ACHN (cell line): ENCODE measurements around the gene NCMAP.
"Not testable (repeated sequence)": the region's sequence is repeated elsewhere in the genome, so short reads cannot be mapped to it uniquely, and the experiment has no call there.

Experiments used
- DNase-seq: peaks from one replicate; pipeline ENCODE4 v3.0.0-alpha.2; 2015
- in situ Hi-C: cut with HindIII; loops from 2 replicates; pipeline ENCODE4 v1.10.0; 2017; ENCODE audit warnings: low sequenced_read_pairs, low pct_ligation_motif_present, low pct_unique_long_range_greater_than_20kb

Gene NCMAP

DNA sequence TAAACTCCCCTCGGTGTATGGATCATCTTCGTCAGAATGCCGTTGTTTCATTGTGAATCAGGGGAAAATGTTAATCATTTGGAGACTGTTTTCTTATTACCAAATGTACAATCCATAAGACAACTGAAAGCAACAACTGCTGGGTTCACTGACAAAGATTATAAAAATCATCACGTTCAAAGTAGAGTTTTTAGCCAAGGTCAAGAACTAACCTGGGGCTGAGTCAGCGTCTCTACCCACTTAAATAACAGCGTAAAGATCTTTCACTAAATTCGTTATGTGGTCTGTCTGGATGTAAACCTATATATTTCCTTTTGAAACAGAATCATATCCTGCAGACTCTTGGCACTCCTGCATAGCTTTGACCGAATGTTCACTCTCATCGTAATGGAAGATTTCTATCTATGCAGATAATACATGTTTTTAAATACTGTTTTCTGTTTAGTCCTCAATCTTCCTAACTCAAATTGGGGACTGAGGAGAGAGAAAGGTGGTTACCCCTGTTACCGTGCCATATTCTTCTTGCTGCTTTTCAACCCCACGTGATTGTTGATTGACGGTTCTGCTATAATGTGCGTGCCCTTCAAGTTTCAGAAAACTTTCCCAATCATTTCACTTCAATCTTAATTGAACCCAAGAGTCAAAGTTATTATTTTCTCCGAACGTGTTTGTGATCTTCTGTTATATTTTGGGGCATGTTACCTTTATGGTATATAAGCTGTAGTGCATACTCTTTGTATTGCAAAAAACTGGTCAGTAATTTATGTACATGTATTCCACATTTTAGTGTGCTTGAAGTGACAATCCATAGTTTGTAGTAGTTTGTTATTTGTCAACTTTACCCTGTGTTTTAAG is 15.6 kb upstream of the NCMAP start:
- in situ Hi-C loops = no loop called here

GRCh38 chr1:24540906-24541710 is 14.8 kb upstream of the NCMAP start:
- peak; percentile 72 for DNase-seq
- in situ Hi-C loops = no loop called here

More for the DNA sequence above, 15.6 kb upstream of the NCMAP start:
- no peak for DNase-seq

DNA sequence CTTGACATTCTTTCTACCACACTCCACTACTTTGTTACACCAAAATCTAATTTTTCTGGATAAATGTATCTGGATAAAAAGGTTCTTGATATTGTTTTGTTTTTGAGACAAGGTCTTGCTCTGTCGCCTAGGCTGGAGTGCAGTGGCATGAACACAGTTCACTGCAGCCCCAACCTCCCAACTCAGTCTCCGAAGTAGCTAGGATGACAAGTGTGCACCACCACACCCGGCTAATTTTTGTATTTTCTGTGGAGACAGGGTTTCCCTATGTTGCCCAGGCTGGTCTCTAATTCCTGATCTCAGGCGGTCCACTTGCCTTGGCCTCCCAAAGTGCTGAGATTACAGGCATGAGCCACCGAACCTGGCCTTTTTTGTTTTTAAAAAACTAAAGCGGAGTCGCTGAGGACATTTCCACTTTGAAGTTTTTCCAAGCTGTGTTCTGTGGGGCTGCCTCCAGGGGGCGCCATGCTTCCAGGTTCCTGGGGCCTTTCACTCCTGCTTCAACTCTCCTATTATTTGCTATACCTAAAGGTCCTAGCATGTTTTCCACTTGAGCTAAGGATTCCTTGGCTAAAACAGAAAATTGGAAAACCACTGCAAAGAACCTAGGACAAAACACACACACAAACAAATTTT is 14.1 kb upstream of the NCMAP start:
- peak; percentile 10 for DNase-seq
- in situ Hi-C loops = no loop called here

- DNase-seq = peak; percentile 26
- in situ Hi-C loops = no loop called here
These were observed 11.6 kb upstream of the NCMAP start for GRCh38 chr1:24544239-24544638.

- in situ Hi-C loops = no loop called here
These were observed 10.2 kb upstream of the NCMAP start for GRCh38 chr1:24545662-24546061.

GRCh38 chr1:24547195-24547594 is 8.7 kb upstream of the NCMAP start:
- in situ Hi-C loops = no loop called here
- no peak for DNase-seq

More at GRCh38 chr1:24545662-24546061, 10.2 kb upstream of the NCMAP start:
- DNase-seq = no peak

GRCh38 chr1:24548070-24548469 is 7.8 kb upstream of the NCMAP start:
- in situ Hi-C loops = no loop called here
- DNase-seq = no peak

GRCh38 chr1:24549210-24549609 is 6.7 kb upstream of the NCMAP start:
- DNase-seq, in situ Hi-C loops: not testable (repeated sequence)

GRCh38 chr1:24551290-24551959 is 4.5 kb upstream of the NCMAP start:
- in situ Hi-C loops = no loop called here

GRCh38 chr1:24551960-24552571 is 3.8 kb upstream of the NCMAP start:
- DNase-seq = no peak
- in situ Hi-C loops = no loop called here

More at GRCh38 chr1:24551290-24551959, 4.5 kb upstream of the NCMAP start:
- no peak for DNase-seq

DNA sequence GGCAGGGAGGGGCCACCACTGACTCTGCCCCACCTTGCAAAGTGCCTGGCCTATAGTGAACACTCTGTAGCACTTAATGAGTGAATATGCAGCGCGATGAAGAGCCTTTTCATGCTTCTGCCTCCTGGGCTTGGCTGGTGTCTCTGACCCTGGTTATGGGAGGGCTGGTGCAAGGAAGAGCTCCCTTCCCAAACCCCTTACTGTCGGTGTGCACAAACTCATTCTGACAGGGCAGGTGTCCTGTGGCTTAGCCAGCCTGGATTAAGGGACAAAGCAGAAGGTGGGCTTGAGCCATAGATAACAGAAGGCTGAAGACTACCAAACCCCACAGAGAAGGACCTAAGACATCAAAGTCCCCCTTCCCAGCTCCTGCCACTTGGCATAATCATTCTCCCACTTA is 2.0 kb upstream of the NCMAP start:
- in situ Hi-C loops = no loop called here
- DNase-seq = no peak

DNA sequence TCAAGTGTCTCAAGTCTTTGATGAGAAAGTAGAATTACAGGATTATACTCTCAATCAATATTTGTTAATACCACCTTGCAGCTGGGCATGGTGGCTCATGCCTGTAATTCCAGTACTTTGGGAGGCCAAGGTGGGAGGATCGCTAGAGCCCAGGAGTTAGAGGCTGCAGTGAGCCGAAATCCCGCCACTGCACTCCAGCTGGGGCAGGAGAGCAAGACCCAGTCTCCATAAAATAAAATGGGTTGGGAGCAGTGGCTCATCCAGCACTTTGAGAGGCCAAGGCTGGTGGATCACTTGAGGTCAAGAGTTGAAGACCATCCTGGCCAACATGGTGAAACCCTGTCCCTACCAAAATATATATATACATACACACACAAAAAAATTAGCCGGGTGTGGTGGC is 1.2 kb upstream of the NCMAP start:
- DNase-seq = no peak
- in situ Hi-C loops = no loop called here

- in situ Hi-C loops = no loop called here
- DNase-seq = no peak
These were observed 518 bp downstream of the NCMAP start for GRCh38 chr1:24556414-24556795.

- in situ Hi-C loops = no loop called here
- DNase-seq = no peak
These were observed 1.3 kb downstream of the NCMAP start for GRCh38 chr1:24557220-24557619.

- in situ Hi-C loops = no loop called here
- no peak for DNase-seq
These were observed 1.8 kb downstream of the NCMAP start for GRCh38 chr1:24557711-24558131.

DNA sequence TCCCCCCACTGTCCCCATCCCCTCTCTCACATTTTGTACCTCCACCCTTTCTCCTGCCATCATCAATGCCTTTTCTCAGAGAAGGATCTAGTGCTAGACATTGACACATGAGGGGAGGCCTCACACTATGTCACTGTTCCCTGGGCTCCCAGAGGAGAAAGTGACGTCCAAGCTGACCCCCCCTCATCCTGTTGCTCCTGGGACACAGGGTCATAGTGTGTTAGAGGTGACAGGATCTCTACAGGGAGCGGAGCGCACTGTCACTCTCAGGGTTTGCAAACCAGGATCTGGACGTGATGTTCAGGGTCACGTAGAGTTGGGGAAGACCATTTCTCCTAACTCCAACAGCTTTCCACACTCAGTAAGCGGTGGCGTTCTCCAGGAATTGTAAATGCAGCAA is 2.6 kb downstream of the NCMAP start:
- no peak for DNase-seq
- in situ Hi-C loops = no loop called here

DNA sequence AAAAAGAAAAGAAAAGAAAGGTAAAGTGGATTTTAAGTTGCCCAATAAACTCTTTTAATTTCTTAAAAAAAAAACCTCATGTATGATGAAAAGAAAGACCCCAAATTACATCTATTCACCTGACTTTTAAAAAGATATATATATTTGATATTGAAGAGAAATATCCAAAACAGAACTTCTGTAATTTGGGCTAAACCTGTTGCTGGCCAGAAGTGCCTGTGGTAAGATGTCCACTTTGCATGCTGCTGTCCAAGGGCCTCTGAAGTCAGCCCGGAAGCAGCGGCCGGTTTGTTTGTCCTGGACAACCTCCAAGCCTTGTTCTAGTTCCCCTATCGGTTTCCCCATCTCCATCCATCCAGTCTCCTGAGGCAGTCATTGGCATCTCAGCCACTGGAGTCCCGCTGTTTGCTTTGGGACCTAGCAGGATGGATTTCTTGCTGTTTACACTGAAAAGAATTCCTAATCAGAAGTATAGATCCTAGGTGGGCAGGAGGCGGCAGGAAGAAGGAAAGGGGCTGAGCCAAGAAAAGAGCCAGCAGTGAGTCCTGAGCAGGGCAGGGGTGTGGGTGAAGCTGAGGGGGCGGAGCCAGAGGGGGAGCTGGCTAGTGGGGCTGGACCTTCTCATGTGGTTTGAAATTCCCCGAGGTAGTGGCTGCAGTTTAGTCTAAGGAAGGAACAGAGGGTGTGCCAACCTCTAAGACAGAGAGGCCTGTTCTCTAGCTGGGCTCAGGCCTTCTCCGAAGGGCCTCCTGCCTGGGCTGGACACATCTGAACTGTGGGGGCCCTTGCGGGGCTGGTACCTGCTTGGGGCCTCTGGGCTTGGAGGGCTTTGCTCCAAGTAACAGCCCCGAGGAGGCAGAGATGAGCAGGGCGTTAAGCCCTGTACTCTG is 3.3 kb downstream of the NCMAP start:
- peak; percentile 52 for DNase-seq
- in situ Hi-C loops = no loop called here
